GM21528 (cell line): ENCODE results near the gene PTPRN.
A peak's percentile ranks its signal among the peaks of the same experiment; 100 is the strongest.
"Not testable (repeated sequence)": the region's sequence is repeated elsewhere in the genome, so short reads cannot be mapped to it uniquely, and the experiment has no call there.

Source experiments
- ATAC-seq: cut with Tn5 transposase; IDR thresholded peaks from one replicate; pipeline ENCODE4 v1.9.1; 2021; ENCODE audit warnings: mild to moderate bottlenecking, moderate library complexity; ENCODE audit not compliant: unreplicated experiment, low FRiP score

Gene PTPRN

DNA sequence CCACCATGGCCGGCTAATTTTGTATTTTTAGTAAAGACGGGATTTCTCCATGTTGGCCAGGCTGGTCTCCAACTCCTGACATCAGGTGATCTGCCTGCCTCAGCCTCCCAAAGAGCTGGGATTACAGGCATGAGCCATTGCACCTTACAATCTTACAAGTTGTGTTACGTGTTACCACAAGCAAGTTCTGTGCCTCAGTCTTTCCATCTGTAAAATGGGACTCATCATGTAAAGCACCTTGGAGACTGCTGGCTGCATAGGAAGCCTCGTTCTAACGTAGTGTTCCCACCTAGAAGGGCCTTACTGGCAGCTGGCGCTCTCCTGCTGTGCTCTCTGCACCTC lies 20.0 kb downstream of the PTPRN start:
- no peak for ATAC-seq

DNA sequence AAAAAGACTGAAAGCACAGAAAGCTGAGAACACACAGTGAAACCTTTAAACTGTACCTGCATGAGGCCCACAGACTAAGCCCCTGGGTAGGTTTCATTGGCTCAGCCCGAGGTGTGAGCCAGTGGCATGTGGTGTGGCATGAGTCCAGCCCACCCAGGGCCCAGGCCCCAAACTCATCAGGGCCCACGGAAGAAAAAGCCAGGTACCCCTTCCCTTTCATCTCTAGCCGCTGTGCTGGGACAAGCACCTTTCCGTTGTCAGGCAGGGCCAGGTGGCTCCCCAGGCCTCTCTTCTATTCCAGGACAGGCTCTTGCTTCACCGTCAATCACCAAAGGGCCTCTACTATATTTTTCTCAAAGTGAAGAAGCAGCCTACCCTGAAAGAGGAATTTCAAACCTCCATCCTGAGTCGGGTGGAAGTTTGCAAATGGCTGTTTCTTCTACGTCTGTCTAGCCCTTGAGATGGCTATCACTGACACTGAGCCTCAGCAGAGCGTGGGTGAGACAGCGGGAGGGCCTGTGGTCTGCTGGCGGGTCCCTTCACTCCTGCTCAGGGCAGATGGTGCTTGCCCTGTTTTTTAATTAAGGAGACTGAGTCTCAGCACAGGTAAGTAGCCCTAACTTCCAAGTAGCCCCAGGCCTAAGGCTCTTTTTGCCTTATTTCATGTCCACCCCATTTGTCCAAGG lies 21.5 kb downstream of the PTPRN start:
- no peak for ATAC-seq

GRCh38 chr2:219287116-219287440 lies 22.1 kb downstream of the PTPRN start:
- ATAC-seq: not testable (repeated sequence)

DNA sequence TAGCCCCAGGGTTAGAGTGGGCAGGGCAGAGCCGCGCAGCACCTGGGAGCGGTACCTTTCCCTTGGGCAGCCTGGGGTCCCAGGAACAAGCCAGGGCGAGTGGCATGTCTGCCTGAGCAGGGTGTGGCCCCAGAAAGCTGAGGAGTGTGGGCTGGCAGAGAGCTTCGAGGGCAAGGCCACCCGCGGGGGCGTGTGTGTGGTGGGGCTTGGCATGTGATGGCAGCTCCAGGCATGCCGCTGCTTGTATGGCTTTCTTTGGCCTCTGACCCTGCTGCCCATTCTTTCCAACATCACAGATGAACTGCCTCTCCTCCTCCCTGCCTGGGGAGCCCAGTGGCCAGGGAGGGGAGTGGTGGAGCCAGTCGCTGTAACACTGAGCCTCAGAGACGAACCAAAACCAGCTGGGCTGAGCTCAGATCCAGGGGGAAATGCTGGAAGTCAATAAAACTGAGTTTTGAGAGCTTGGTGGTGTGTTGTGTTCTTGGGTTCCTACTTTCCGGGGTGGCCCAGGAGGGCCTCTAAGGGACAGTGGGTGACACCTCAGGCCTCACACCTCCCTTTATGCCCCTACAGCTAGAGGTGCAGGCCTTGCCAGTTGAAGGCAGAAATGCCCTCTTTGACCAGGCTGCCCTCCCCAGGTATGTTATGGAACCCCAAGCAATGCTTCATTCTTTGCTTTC lies 22.6 kb downstream of the PTPRN start:
- ATAC-seq: no peak

GRCh38 chr2:219285894-219286425 lies 23.2 kb downstream of the PTPRN start:
- no peak for ATAC-seq

- ATAC-seq: no peak
Observed at GRCh38 chr2:219285373-219285735, 23.8 kb downstream of the PTPRN start.

DNA sequence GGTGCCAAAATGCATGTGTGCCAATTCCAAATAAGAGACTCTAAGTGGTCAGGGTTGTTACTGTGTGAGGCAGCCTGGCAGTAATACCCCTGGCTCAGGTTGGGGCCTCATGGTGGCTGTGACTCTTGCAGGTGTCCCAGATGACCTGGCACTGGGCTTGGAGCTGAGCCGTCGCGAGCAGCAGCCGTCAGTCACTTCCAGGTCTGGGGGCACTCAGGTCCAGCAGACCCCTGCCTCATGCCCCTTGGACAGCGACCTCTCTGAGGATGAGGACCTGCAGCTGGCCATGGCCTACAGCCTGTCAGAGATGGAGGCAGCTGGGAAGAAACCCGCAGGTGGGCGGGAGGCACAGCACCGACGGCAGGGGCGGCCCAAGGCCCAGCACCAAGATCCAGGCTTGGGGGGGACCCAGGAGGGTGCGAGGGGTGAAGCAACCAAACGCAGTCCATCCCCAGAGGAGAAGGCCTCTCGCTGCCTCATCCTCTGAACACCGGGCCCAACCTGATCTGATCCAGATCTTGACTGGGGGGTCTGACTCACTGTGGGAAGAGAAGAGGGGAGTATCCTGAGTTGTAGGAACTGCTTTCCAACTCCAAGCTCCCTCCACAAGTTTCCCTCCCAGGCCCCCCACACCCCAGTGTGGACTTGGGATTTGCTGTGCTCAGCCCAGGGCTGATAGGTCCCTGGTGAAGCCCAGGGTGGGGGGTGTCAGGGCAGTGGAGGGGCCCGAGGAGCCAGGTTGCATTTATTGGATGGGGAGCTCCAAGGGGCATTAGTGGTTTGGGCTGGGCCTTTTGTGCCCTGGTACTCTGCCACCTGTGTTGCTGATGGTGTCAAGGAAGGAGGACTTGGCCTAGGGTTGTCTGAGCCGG lies 24.5 kb downstream of the PTPRN start:
- no peak for ATAC-seq

DNA sequence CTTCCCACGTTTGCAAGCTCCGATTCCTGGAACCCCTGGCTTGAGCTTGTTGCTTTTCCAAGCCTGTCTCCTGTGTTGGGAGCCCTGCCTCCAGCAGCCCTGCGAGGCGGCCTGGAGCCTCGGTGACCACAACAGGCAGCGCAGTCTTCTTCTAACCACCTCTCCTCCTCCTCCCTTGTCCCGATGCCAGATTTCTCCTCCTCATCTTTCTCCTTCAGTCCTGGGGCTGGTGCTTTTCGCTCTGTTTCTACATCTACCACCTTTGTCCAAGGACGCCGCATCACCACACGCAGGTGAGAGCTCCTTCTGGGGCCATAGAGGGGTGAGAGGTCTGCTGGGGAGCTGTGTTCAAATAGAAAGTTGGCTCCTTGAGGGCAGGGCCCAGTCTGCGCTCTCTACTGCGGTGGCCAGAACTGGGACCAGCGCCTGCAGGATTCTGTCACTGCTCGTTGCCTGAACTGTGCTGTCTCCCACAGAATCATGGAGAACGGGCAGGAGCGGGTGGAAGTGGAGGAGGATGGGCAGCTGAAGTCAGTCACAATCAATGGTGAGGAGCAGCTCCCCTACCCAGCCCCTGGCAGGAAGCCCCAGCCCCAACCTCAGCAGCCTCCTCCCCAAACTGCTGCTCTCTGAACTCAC lies 26.1 kb downstream of the PTPRN start:
- ATAC-seq: no peak

DNA sequence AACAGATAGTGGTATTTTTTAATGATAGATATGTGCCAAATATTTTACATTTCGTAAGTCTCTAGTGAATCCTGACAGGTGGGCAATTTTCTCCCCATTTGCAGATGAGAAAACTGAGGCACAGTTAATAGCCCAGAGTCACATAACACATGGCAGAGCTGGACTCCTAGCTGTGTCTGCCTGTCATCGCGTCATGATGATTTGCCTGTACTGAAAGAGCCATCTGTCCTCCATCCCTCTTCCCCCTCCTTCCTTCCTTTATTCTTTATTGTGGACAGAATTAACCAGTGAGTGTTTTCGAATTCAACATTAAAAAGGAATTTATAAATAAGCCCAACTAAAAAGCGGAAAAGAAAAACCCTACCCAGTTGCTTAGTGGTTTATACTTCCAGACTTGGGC lies 26.8 kb downstream of the PTPRN start:
- no peak for ATAC-seq

DNA sequence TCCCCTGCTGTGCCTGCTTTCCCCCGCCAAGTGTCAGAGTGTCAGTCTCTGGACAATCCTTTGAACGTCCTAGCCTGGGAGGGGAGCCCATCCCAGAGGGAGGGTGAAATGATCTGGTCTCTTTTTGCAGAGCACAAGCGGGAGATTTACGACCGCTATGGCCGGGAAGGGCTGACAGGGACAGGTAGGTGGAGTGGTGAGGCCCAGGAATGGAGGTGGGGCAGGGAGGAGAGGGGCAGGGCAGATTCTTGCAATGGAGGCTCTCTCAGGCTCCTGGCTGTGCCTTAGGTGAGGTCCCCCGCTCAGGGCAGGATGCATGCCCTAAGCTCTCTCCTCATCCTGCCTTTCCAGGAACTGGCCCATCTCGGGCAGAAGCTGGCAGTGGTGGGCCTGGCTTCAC lies 27.6 kb downstream of the PTPRN start:
- no peak for ATAC-seq

DNA sequence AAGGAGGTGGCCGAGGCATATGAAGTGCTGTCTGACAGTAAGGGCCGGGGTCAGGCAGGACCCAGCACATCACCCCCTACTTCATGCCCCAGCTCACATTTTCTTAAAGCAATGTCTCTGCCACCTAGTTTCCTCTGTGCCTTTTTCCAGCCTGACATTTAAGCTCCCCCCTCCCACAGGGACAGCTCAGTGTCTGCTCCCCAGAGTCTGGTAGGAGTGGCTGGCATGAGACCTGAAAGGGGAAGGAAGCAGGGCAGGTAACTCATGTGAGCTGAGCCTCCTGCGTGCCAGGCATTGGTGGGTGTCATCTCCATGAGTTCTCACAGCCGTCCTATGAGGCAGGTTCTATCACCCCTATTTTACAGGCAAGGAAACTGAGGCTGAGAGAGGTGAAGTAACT lies 28.6 kb downstream of the PTPRN start:
- no peak for ATAC-seq

GRCh38 chr2:219279916-219280516 lies 29.2 kb downstream of the PTPRN start:
- ATAC-seq: no peak

GRCh38 chr2:219279151-219279915 lies 29.9 kb downstream of the PTPRN start, which contains the start of gene DNAJB2:
TSS of gene DNAJB2 (plus strand) at chr2:219279366. CDS start at chr2:219279834, 468 bp downstream.
- ATAC-seq: peak; percentile 91

GRCh38 chr2:219278655-219279150 lies 30.5 kb downstream of the PTPRN start:
- ATAC-seq: no peak

DNA sequence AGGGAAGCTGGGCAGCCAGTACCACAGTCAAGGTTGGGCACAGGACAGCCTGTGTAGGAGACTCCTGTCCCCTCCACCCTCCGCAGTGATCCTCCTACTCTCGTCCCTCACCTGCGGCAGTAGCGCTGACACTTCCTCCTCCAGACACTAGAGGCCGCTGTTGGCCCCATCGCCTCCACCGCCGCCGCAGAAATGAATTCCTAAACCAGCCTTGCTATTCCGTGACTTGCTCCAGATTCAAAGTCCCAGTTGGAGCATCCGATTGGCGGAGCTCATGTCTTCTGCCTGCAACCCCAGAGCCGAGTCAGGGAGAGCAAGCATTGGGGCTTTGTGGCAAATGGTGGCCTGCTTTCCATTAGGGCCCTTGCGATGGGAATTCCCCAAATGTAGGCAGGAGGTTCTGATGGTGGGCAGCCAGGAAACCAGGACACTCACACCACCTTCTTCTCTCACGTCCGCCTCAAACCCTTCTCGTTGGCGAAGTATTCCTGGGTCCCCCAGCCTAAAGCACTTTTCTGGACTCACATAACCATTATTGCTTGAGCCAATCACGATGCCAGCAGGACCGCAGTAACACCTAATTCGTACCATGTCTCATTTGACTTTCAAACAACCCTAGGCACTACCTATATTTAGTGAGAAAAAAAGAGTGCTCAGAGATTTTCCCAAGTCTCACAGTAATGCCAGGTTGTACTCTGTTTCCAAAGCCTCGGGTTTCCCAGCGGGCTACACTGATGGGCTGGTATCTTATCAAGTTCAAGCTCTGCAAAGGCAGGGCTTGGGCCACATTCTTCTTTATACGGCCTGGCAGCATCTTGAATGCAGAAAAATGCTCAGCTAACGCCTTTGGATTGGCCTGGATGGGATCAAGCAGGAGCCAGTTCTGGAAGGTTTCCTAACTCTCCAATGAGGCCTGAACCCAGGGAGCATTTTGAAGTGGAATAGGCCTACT lies 31.2 kb downstream of the PTPRN start:
- no peak for ATAC-seq

- no peak for ATAC-seq
Observed at GRCh38 chr2:219274361-219274921, 34.8 kb downstream of the PTPRN start.

DNA sequence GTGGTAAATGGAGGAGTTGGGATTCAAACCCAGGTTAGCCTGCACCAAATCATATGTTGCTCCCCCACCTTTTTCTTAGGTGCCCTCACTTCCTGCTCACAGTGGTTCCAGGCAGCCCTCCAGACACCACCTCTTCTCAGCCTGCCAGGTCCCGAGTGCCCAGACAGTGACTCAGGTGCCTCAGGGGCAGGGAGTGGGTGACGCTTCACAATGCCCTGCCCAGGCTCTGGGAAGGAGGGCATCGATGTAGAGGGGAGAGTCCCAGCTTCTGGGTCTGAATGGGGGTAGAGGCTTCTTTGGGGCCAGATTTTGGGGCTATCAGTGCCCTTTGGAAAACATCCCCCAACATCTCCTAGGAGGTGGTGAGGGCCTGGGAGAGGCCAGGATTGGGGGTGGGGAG lies 35.3 kb downstream of the PTPRN start:
- ATAC-seq: no peak

GRCh38 chr2:219272995-219273394 lies 36.2 kb downstream of the PTPRN start:
- ATAC-seq: no peak
